Esophagus muscularis mucosa (tissue), 4 donors: Measurements from ENCODE around the gene GALNTL6. TPM values are rescaled to one million over a fixed set of nuclear protein-coding genes. Genes with fewer than 3 reads are reported as not detected.

Experiments
- DNase-seq: peaks from one replicate; pipeline ENCODE4 v3.0.0-alpha.2; 2017; ENCODE audit errors: extremely low spot score
- H3K27ac ChIP-seq, 4 donors: fragments of 200-600 bp; sonication (generic); replicated peaks in 1 of 4; 1 replicate in 3 of 4; 2 replicates in 1 of 4; pipeline ENCODE4 v1.5.1; 2016 to 2019; ENCODE audit warnings: mild to moderate bottlenecking in 1 of 4
- H3K27me3 ChIP-seq, 4 donors: fragments of 200-600 bp; sonication (generic); one replicate each; pipeline versions ENCODE4 v1.5.1 to v1.6.0; 2016 to 2019
- H3K36me3 ChIP-seq, 4 donors: fragments of 200-600 bp; sonication (generic); one replicate each; pipeline ENCODE4 v1.5.1; 2016 to 2019
- H3K4me1 ChIP-seq, 4 donors: fragments of 200-600 bp; sonication (generic); one replicate each; pipeline ENCODE4 v1.5.1; 2016 to 2019
- H3K4me3 ChIP-seq, 4 donors: fragments of 200-600 bp; sonication (generic); 1 replicate in 2 of 4; 2 replicates in 2 of 4; pipeline ENCODE4 v1.5.1; 2016 to 2019; ENCODE audit warnings: mild to moderate bottlenecking in 4 of 4, moderate library complexity in 1 of 4
- H3K9me3 ChIP-seq, 4 donors: fragments of 200-600 bp; sonication (generic); 1 replicate in 3 of 4; 2 replicates in 1 of 4; pipeline ENCODE4 v1.5.1; 2016 to 2019
- EP300 ChIP-seq: sonication (generic); formaldehyde crosslinking; IDR thresholded peaks from one replicate; pipeline ENCODE4 v1.6.1; 2017; ENCODE audit warnings: antibody characterized with exemption
- POLR2A ChIP-seq: fragments of 450-650 bp; IDR thresholded peaks from one replicate; pipeline ENCODE4 v1.6.1; 2017; ENCODE audit warnings: antibody characterized with exemption, moderate library complexity, mild to moderate bottlenecking, low read depth
- POLR2AphosphoS5 ChIP-seq, 2 donors: sonication (generic); formaldehyde crosslinking; IDR thresholded peaks; one replicate each; pipeline ENCODE4 v1.6.1; 2017; ENCODE audit warnings: antibody characterized with exemption in 2 of 2
- WGBS: methylation state at CpG from one replicate; pipeline ENCODE4 v1.1.5; 2018; 5-methylcytosine and 5-hydroxymethylcytosine counted together
- intact Hi-C: fragments of 100-400 bp; cut with DNase I; formaldehyde crosslinking; loops from one replicate; pipeline ENCODE4 v1.15.1; 2023
- total RNA-seq, 4 donors: library from RNA; depleted of rRNA; stranded (reverse); fragments of >200 nt; gene quantifications; one replicate each; pipeline versions ENCODE4 v1.1.0 to v1.2.1, GENCODE V29; 2016
- TF ChIP-seq, protein P1 (sequence below), 3 experiments: fragments of 200-600 bp in 2 of 3; fragments of 450-650 bp in 1 of 3; sonication (generic) in 2 of 3; IDR thresholded peaks; one replicate each; pipeline ENCODE4 v1.5.1; 2017 to 2019; ENCODE audit warnings: antibody characterized with exemption in 3 of 3, mild to moderate bottlenecking in 2 of 3, moderate library complexity in 1 of 3

Gene GALNTL6
- total RNA-seq, 4 donors from 2014 or later, result 0.33 to 0.42 TPM; not detected in 2

DNA sequence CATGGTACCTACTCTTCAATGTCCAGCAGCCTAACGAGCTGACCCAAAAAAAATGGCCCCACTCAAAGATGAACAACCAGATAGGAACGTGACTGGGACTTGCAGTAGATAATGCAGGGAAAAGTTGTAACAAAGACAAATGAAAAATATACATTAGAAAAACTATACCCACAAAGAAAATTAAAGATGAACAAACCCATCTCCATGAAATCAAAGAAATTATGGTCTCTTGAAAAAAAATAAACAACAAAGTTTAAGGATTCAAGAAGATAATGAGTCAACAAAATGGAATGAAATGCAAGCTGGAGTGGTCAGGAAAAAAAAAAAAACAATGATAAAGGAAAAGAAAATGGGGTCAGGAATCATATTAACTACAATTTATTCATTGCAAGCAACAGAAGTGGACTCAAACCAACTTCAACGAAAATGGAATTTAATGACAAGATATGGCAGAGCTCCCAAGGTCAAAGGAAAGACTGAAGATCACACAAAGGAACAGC, 1045.6 kb downstream of the GALNTL6 start:
- no peak for TF ChIP-seq POLR2A
- TF ChIP-seq POLR2AphosphoS5 (IDR thresholded peaks at IDR 0.05), result no peak
- TF ChIP-seq EP300, result no peak
- TF ChIP-seq, protein P1, sequence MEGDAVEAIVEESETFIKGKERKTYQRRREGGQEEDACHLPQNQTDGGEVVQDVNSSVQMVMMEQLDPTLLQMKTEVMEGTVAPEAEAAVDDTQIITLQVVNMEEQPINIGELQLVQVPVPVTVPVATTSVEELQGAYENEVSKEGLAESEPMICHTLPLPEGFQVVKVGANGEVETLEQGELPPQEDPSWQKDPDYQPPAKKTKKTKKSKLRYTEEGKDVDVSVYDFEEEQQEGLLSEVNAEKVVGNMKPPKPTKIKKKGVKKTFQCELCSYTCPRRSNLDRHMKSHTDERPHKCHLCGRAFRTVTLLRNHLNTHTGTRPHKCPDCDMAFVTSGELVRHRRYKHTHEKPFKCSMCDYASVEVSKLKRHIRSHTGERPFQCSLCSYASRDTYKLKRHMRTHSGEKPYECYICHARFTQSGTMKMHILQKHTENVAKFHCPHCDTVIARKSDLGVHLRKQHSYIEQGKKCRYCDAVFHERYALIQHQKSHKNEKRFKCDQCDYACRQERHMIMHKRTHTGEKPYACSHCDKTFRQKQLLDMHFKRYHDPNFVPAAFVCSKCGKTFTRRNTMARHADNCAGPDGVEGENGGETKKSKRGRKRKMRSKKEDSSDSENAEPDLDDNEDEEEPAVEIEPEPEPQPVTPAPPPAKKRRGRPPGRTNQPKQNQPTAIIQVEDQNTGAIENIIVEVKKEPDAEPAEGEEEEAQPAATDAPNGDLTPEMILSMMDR (IDR thresholded peaks at IDR 0.05), result no peak

DNA sequence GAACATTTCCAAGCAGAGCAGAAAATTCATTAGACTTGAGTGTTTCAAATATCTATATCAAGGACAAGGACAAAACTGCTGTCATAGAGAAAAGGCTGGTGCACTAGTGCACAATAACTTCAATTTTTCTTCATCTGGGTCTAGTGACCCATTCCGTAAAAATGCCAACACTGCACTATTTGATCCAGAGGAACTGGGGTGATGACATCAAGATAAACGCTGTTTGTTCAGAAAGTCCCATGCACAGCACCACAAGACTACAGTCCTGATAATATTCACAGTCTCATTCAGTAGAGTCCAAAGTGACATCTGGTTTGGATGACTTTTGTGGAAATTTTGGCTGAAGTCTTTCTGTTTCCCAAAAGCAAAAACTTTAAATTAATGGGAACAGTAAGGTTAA, 1051.9 kb downstream of the GALNTL6 start:
- Histone ChIP-seq H3K36me3 (no peaks in the 10 kb centered on the region), H3K9me3 (no peaks in the 10 kb centered on the region), H3K27me3 (no peaks in the 10 kb centered on the region), H3K27ac (no peak overlapping the region), H3K4me1 (no peaks in the 10 kb centered on the region), H3K4me3 (no peak overlapping the region)
- TF ChIP-seq, protein P1 (IDR thresholded peaks at IDR 0.05), result no peak
- no peak for TF ChIP-seq POLR2AphosphoS5 (IDR thresholded peaks at IDR 0.05)
- TF ChIP-seq POLR2A, result no peak
- TF ChIP-seq EP300, result no peak
- WGBS, result 61% methylated on average over 2 of the region's 2 CpGs
- DNase-seq, result no peak
- intact Hi-C loops, result no loop called here

More for the DNA sequence above, 1045.6 kb downstream of the GALNTL6 start:
- H3K27ac ChIP-seq, result no peak overlapping the region
- H3K4me3 ChIP-seq, result no peak overlapping the region
- no peaks in the 10 kb centered on the region for H3K9me3 ChIP-seq
- no peaks in the 10 kb centered on the region for H3K4me1 ChIP-seq
- H3K36me3 ChIP-seq, result no peaks in the 10 kb centered on the region
- intact Hi-C loops, result no loop called here
- WGBS, result 79% methylated on average over 3 of the region's 3 CpGs
- no peak for DNase-seq
- H3K27me3 ChIP-seq, result no peaks in the 10 kb centered on the region

DNA sequence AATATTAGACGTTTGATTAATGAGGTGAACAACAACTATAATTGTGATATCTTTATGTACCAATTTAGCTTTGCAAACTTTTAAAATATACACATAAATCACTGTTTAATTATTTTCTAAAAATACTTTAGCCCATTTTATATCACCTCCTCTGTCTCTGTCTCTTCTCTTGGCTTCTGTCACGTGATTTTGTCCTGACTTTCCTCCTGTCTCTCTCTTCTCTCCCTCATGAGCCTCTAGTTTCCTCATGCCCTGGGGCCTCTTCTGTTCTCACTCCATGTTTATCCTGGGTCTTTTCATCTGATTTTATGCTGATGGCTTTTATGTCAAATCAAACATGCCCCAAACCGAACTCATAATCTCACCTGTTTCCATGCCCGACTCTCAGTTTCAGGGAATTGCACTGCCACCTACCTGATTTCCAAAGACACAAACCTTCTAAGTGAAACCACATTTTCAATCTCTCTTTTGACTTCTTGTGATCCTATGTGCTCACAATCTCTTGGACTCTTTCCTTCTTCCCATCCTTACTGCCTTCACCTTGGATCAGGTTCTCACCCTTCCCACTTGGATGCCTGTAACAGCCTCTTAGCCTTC, 1052.4 kb downstream of the GALNTL6 start:
- no peaks in the 10 kb centered on the region for H3K36me3 ChIP-seq
- TF ChIP-seq EP300 (no peak), POLR2A (no peak), POLR2AphosphoS5 (IDR thresholded peaks at IDR 0.05) (no peak)
- TF ChIP-seq, protein P1 (IDR thresholded peaks at IDR 0.05), result no peak
- no peak overlapping the region for H3K27ac ChIP-seq
- intact Hi-C loops, result no loop called here
- peak; percentile 14 for DNase-seq
- WGBS, result 71% methylated on average over 4 of the region's 4 CpGs
- no peaks in the 10 kb centered on the region for H3K4me1 ChIP-seq
- H3K27me3 ChIP-seq, result no peaks in the 10 kb centered on the region
- no peaks in the 10 kb centered on the region for H3K9me3 ChIP-seq
- H3K4me3 ChIP-seq, result no peak overlapping the region

DNA sequence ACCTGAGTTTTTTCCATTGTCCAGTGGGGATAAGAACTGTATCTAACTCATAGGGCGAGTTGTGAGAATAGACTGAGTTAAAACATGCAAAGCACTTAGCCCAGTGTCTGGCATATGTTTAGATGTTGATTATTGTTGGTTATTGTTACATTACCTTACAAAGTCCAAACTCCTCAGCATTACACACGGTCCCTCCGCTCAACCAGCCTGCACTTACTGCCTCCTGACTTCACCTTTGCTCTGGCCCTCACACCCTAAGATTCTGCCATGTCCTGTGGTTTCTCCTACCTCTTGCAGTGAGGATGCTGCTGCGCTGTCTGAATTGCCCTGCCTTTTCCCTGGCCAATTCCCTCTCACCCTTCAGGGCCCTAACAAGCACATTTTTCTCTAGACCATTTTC, 1053.2 kb downstream of the GALNTL6 start:
- Histone ChIP-seq H3K4me3 (no peak overlapping the region), H3K4me1 (no peaks in the 10 kb centered on the region), H3K36me3 (no peaks in the 10 kb centered on the region), H3K27me3 (no peaks in the 10 kb centered on the region), H3K27ac (no peak overlapping the region), H3K9me3 (no peaks in the 10 kb centered on the region)
- intact Hi-C loops, result no loop called here
- TF ChIP-seq POLR2AphosphoS5 (IDR thresholded peaks at IDR 0.05) (no peak), POLR2A (no peak), EP300 (no peak)
- TF ChIP-seq, protein P1 (IDR thresholded peaks at IDR 0.05), result no peak
- WGBS, result 91% methylated on average over 4 of the region's 4 CpGs
- no peak for DNase-seq

DNA sequence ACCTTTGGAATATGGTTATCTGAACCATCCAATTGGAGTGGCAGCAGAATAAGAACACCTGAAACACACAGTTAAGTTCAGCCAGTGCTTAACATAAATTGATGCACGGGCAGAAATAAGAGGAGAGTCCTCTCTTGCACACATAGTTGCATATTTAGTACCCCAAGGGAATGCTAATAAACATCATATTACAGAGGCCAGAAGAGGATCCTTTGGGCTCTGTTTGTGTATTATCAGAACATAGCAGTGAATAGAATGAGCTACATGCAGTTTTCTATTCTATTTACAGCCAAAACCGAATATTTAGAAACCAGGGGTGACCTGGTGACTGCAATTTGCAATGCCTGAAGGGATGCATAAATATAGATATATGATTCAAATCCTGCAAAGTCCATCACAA, 1054.6 kb downstream of the GALNTL6 start:
- H3K4me1 ChIP-seq, result no peaks in the 10 kb centered on the region
- no peak overlapping the region for H3K4me3 ChIP-seq
- no peak for DNase-seq
- 72% methylated on average over 2 of the region's 2 CpGs for WGBS
- no peak overlapping the region for H3K27ac ChIP-seq
- no peak for TF ChIP-seq POLR2A
- TF ChIP-seq POLR2AphosphoS5 (IDR thresholded peaks at IDR 0.05), result no peak
- TF ChIP-seq EP300, result no peak
- TF ChIP-seq, protein P1 (IDR thresholded peaks at IDR 0.05), result no peak
- H3K27me3 ChIP-seq, result no peaks in the 10 kb centered on the region
- no peaks in the 10 kb centered on the region for H3K36me3 ChIP-seq
- intact Hi-C loops, result no loop called here
- H3K9me3 ChIP-seq, result no peaks in the 10 kb centered on the region
